Measurements from ENCODE around the gene SORCS2. TPM values are rescaled to one million over a fixed set of nuclear protein-coding genes. Genes with fewer than 3 reads are reported as not detected.

The SORCS2 gene
- total RNA-seq, 2 experiments from 2014 or later = 0.03 TPM; not detected in 1

- Histone ChIP-seq H3K27ac (ENCODE audit: low read depth, low read length, poor library complexity, severe bottlenecking) (no peak overlapping the region), H4K20me1 (ENCODE audit: insufficient read depth, low read length) (no peaks in the 10 kb centered on the region), H3K36me3 (ENCODE audit: insufficient read depth, low read length) (no peaks in the 10 kb centered on the region), H3K4me1 (ENCODE audit: insufficient read depth, low read length, poor library complexity, severe bottlenecking) (no peaks in the 10 kb centered on the region), H3K4me3 (ENCODE audit: low read depth, low read length, poor library complexity, severe bottlenecking) (no peak overlapping the region), H3K79me2 (ENCODE audit: insufficient read depth, low read depth, low read length) (no peaks in the 10 kb centered on the region), H3K9me3 (ENCODE audit: low read length) (no peaks in the 10 kb centered on the region), H3K4me2 (ENCODE audit: low read length) (no peak overlapping the region), H2AFZ (ENCODE audit: low read length) (no peak overlapping the region), H3K9me2 (ENCODE audit: insufficient read depth, low read length) (no peaks in the 10 kb centered on the region)
- no peak for DNase-seq (ENCODE audit: low spot score)
- TF ChIP-seq, protein P1, sequence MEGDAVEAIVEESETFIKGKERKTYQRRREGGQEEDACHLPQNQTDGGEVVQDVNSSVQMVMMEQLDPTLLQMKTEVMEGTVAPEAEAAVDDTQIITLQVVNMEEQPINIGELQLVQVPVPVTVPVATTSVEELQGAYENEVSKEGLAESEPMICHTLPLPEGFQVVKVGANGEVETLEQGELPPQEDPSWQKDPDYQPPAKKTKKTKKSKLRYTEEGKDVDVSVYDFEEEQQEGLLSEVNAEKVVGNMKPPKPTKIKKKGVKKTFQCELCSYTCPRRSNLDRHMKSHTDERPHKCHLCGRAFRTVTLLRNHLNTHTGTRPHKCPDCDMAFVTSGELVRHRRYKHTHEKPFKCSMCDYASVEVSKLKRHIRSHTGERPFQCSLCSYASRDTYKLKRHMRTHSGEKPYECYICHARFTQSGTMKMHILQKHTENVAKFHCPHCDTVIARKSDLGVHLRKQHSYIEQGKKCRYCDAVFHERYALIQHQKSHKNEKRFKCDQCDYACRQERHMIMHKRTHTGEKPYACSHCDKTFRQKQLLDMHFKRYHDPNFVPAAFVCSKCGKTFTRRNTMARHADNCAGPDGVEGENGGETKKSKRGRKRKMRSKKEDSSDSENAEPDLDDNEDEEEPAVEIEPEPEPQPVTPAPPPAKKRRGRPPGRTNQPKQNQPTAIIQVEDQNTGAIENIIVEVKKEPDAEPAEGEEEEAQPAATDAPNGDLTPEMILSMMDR (conservative IDR thresholded peaks at IDR 0.05; ENCODE audit: low read length) = no peak
- TF ChIP-seq EZH2phosphoT487 (IDR thresholded peaks at IDR 0.05; ENCODE audit: borderline replicate concordance, low read depth, low read length) = no peak
- no TSS peak for BruUV-seq (replicated peaks)
- ChIA-PET POLR2A (no interaction called here), CTCF (ENCODE audit: unreplicated experiment) (interaction anchor here (0.6 kb wide), 1 partner anchor 452 kb away, joined by 4 read pairs; no protein-coding TSS in a partner anchor)
- intact Hi-C loops (cut with micrococcal nuclease; ENCODE audit: unreplicated experiment) = no loop called here
Measured at GRCh38 chr4:7442574-7443162, 250.3 kb downstream of the SORCS2 start.

GRCh38 chr4:7444314-7444713 is 252.0 kb downstream of the SORCS2 start:
- Histone ChIP-seq H2AFZ (ENCODE audit: low read length) (no peak overlapping the region), H3K4me3 (ENCODE audit: low read depth, low read length, poor library complexity, severe bottlenecking) (no peak overlapping the region), H3K79me2 (ENCODE audit: insufficient read depth, low read depth, low read length) (no peaks in the 10 kb centered on the region), H3K9me2 (ENCODE audit: insufficient read depth, low read length) (no peaks in the 10 kb centered on the region), H3K36me3 (ENCODE audit: insufficient read depth, low read length) (no peaks in the 10 kb centered on the region), H4K20me1 (ENCODE audit: insufficient read depth, low read length) (no peaks in the 10 kb centered on the region), H3K4me1 (ENCODE audit: insufficient read depth, low read length, poor library complexity, severe bottlenecking) (no peaks in the 10 kb centered on the region), H3K27ac (ENCODE audit: low read depth, low read length, poor library complexity, severe bottlenecking) (no peak overlapping the region), H3K4me2 (ENCODE audit: low read length) (no peak overlapping the region), H3K9me3 (ENCODE audit: low read length) (no peaks in the 10 kb centered on the region)
- TF ChIP-seq, protein P1 (conservative IDR thresholded peaks at IDR 0.05; ENCODE audit: low read length) = no peak
- ChIA-PET POLR2A (no interaction called here), CTCF (ENCODE audit: unreplicated experiment) (no interaction called here)
- intact Hi-C loops (cut with micrococcal nuclease; ENCODE audit: unreplicated experiment) = no loop called here
- no TSS peak for BruUV-seq (replicated peaks)
- DNase-seq (ENCODE audit: low spot score) = no peak

- H3K27ac ChIP-seq (ENCODE audit: low read depth, low read length, poor library complexity, severe bottlenecking) = no peak overlapping the region
- TF ChIP-seq, protein P1 (conservative IDR thresholded peaks at IDR 0.05; ENCODE audit: low read length) = no peak
- no peak for TF ChIP-seq EZH2phosphoT487 (IDR thresholded peaks at IDR 0.05; ENCODE audit: borderline replicate concordance, low read depth, low read length)
- DNase-seq (ENCODE audit: low spot score) = no peak
- H3K79me2 ChIP-seq (ENCODE audit: insufficient read depth, low read depth, low read length) = no peaks in the 10 kb centered on the region
- H4K20me1 ChIP-seq (ENCODE audit: insufficient read depth, low read length) = no peaks in the 10 kb centered on the region
- no peaks in the 10 kb centered on the region for H3K9me3 ChIP-seq (ENCODE audit: low read length)
- intact Hi-C loops (cut with micrococcal nuclease; ENCODE audit: unreplicated experiment) = no loop called here
- no peaks in the 10 kb centered on the region for H3K4me1 ChIP-seq (ENCODE audit: insufficient read depth, low read length, poor library complexity, severe bottlenecking)
- no peaks in the 10 kb centered on the region for H3K9me2 ChIP-seq (ENCODE audit: insufficient read depth, low read length)
- no peak overlapping the region for H3K4me3 ChIP-seq (ENCODE audit: low read depth, low read length, poor library complexity, severe bottlenecking)
- no peak overlapping the region for H3K4me2 ChIP-seq (ENCODE audit: low read length)
- no peaks in the 10 kb centered on the region for H3K36me3 ChIP-seq (ENCODE audit: insufficient read depth, low read length)
- ChIA-PET CTCF (ENCODE audit: unreplicated experiment) (no interaction called here), POLR2A (no interaction called here)
- no TSS peak for BruUV-seq (replicated peaks)
- H2AFZ ChIP-seq (ENCODE audit: low read length) = no peak overlapping the region
Measured at GRCh38 chr4:7444731-7445130, 252.4 kb downstream of the SORCS2 start.

Measured in OCI-LY7 (cell line).